ENCODE results near the gene GGCX.
A peak's percentile ranks its signal among the peaks of the same experiment; 100 is the strongest.

GRCh38 chr2:85596026-85596333 is 34.7 kb upstream of the GGCX start:
- TF ChIP-seq, protein P1, sequence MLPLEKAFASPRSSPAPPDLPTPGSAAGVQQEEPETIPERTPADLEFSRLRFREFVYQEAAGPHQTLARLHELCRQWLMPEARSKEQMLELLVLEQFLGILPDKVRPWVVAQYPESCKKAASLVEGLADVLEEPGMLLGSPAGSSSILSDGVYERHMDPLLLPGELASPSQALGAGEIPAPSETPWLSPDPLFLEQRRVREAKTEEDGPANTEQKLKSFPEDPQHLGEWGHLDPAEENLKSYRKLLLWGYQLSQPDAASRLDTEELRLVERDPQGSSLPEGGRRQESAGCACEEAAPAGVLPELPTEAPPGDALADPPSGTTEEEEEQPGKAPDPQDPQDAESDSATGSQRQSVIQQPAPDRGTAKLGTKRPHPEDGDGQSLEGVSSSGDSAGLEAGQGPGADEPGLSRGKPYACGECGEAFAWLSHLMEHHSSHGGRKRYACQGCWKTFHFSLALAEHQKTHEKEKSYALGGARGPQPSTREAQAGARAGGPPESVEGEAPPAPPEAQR (tag by site-specific recombination; IDR thresholded peaks at IDR 0.05) = no peak
- TF ChIP-seq ZNF341 (tag by site-specific recombination; IDR thresholded peaks at IDR 0.05; ENCODE audit: low read depth) = no peak
- no peak for TF ChIP-seq ZNF274 (IDR thresholded peaks at IDR 0.05; ENCODE audit: low read length)
- no peak for TF ChIP-seq ZNF274 (tag by site-specific recombination; IDR thresholded peaks at IDR 0.05; ENCODE audit: borderline replicate concordance)
- TF ChIP-seq, protein P2, sequence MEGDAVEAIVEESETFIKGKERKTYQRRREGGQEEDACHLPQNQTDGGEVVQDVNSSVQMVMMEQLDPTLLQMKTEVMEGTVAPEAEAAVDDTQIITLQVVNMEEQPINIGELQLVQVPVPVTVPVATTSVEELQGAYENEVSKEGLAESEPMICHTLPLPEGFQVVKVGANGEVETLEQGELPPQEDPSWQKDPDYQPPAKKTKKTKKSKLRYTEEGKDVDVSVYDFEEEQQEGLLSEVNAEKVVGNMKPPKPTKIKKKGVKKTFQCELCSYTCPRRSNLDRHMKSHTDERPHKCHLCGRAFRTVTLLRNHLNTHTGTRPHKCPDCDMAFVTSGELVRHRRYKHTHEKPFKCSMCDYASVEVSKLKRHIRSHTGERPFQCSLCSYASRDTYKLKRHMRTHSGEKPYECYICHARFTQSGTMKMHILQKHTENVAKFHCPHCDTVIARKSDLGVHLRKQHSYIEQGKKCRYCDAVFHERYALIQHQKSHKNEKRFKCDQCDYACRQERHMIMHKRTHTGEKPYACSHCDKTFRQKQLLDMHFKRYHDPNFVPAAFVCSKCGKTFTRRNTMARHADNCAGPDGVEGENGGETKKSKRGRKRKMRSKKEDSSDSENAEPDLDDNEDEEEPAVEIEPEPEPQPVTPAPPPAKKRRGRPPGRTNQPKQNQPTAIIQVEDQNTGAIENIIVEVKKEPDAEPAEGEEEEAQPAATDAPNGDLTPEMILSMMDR (tag by site-specific recombination; IDR thresholded peaks at IDR 0.05) = no peak
- TF ChIP-seq, protein P3, sequence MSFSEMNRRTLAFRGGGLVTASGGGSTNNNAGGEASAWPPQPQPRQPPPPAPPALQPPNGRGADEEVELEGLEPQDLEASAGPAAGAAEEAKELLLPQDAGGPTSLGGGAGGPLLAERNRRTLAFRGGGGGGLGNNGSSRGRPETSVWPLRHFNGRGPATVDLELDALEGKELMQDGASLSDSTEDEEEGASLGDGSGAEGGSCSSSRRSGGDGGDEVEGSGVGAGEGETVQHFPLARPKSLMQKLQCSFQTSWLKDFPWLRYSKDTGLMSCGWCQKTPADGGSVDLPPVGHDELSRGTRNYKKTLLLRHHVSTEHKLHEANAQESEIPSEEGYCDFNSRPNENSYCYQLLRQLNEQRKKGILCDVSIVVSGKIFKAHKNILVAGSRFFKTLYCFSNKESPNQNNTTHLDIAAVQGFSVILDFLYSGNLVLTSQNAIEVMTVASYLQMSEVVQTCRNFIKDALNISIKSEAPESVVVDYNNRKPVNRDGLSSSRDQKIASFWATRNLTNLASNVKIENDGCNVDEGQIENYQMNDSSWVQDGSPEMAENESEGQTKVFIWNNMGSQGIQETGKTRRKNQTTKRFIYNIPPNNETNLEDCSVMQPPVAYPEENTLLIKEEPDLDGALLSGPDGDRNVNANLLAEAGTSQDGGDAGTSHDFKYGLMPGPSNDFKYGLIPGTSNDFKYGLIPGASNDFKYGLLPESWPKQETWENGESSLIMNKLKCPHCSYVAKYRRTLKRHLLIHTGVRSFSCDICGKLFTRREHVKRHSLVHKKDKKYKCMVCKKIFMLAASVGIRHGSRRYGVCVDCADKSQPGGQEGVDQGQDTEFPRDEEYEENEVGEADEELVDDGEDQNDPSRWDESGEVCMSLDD (tag by site-specific recombination; IDR thresholded peaks at IDR 0.05) = no peak
- TF ChIP-seq, protein P4, sequence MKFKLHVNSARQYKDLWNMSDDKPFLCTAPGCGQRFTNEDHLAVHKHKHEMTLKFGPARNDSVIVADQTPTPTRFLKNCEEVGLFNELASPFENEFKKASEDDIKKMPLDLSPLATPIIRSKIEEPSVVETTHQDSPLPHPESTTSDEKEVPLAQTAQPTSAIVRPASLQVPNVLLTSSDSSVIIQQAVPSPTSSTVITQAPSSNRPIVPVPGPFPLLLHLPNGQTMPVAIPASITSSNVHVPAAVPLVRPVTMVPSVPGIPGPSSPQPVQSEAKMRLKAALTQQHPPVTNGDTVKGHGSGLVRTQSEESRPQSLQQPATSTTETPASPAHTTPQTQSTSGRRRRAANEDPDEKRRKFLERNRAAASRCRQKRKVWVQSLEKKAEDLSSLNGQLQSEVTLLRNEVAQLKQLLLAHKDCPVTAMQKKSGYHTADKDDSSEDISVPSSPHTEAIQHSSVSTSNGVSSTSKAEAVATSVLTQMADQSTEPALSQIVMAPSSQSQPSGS (tag by site-specific recombination; IDR thresholded peaks at IDR 0.05; ENCODE audit: low read depth) = no peak
- TF ChIP-seq ZNF350 (tag by site-specific recombination; IDR thresholded peaks at IDR 0.05) = no peak
- TF ChIP-seq ZNF223 (tag by site-specific recombination; IDR thresholded peaks at IDR 0.05) = no peak
- TF ChIP-seq ZSCAN23 (tag by site-specific recombination; IDR thresholded peaks at IDR 0.05) = no peak
- TF ChIP-seq PATZ1 (tag by site-specific recombination; IDR thresholded peaks at IDR 0.05) = 0 out of 2 replicates have a peak, but pooled peaks have one; percentile 51
- TF ChIP-seq ZNF785 (tag by site-specific recombination; IDR thresholded peaks at IDR 0.05) = no peak
- TF ChIP-seq ZNF266 (tag by site-specific recombination; IDR thresholded peaks at IDR 0.05; ENCODE audit: low read depth) = no peak
- no peak for TF ChIP-seq ZNF138 (tag by site-specific recombination; IDR thresholded peaks at IDR 0.05; ENCODE audit: borderline replicate concordance)
- TF ChIP-seq ZNF140 (tag by site-specific recombination; IDR thresholded peaks at IDR 0.05) = no peak

All from HEK293 (cell line).